Activated CD4-positive, alpha-beta T cell treated with anti-CD3 and anti-CD28 coated beads, Interleukin-2, amount 10 ng/mL, durations not matched to agents 24 days and 14 days (primary cell): ENCODE results near the gene TXN. TPM values are rescaled to one million over a fixed set of nuclear protein-coding genes. Genes with fewer than 3 reads are reported as not detected.

Experiments used
- DNase-seq: peaks from one replicate; pipeline ENCODE4 v3.0.0; 2022
- H3K27ac Mint-ChIP-seq: one replicate; pipeline ENCODE4 v1.8.0; 2022; ENCODE audit warnings: mild to moderate bottlenecking, mixed read lengths
- H3K27me3 Mint-ChIP-seq: one replicate; pipeline ENCODE4 v1.8.0; 2022; ENCODE audit warnings: mixed read lengths
- H3K36me3 Mint-ChIP-seq: one replicate; pipeline ENCODE4 v1.8.0; 2022; ENCODE audit warnings: low read depth, mild to moderate bottlenecking, mixed read lengths
- H3K4me1 Mint-ChIP-seq: one replicate; pipeline ENCODE4 v1.8.0; 2021; ENCODE audit warnings: mixed read lengths
- H3K4me3 Mint-ChIP-seq: one replicate; pipeline ENCODE4 v1.8.0; 2022; ENCODE audit warnings: mild to moderate bottlenecking, moderate library complexity, mixed read lengths
- H3K9me3 Mint-ChIP-seq: one replicate; pipeline ENCODE4 v1.8.0; 2021; ENCODE audit warnings: mixed read lengths
- intact Hi-C: fragments of 100-400 bp; cut with micrococcal nuclease; formaldehyde crosslinking; loops from one replicate; pipeline ENCODE4 v1.15.1; 2023
- total RNA-seq: library from RNA; stranded (reverse); gene quantifications from 2 replicates; pipeline ENCODE4 v1.2.3, GENCODE V29; 2022

The TXN gene
- total RNA-seq, 1 donor from 2014 or later: 463 TPM

- Mint-ChIP-seq H3K4me3 (no peak overlapping the region), H3K27me3 (peaks cover 13% of the 10 kb centered on the region), H3K27ac (no peak overlapping the region), H3K9me3 (no peaks in the 10 kb centered on the region), H3K36me3 (no peaks in the 10 kb centered on the region), H3K4me1 (no peaks in the 10 kb centered on the region)
- no peak for DNase-seq
- intact Hi-C loops: no loop called here
Measured at GRCh38 chr9:110276781-110277180, 20.5 kb upstream of the TXN start.

- no peak overlapping the region for H3K27ac Mint-ChIP-seq
- intact Hi-C loops: no loop called here
- H3K4me3 Mint-ChIP-seq: no peak overlapping the region
- H3K9me3 Mint-ChIP-seq: no peaks in the 10 kb centered on the region
- no peaks in the 10 kb centered on the region for H3K4me1 Mint-ChIP-seq
- H3K27me3 Mint-ChIP-seq: peaks cover 25% of the 10 kb centered on the region
- H3K36me3 Mint-ChIP-seq: no peaks in the 10 kb centered on the region
- no peak for DNase-seq
Measured at GRCh38 chr9:110270211-110270995, 14.1 kb upstream of the TXN start.

- intact Hi-C loops: no loop called here
- H3K4me3 Mint-ChIP-seq: no peak overlapping the region
- no peaks in the 10 kb centered on the region for H3K4me1 Mint-ChIP-seq
Measured at GRCh38 chr9:110266795-110267194, 10.5 kb upstream of the TXN start.

GRCh38 chr9:110261632-110262031, 5.3 kb upstream of the TXN start:
- Mint-ChIP-seq H3K4me3 (no peak overlapping the region), H3K27me3 (peaks cover 18% of the 10 kb centered on the region), H3K27ac (no peak overlapping the region), H3K4me1 (peaks cover 20% of the 10 kb centered on the region), H3K9me3 (no peaks in the 10 kb centered on the region), H3K36me3 (no peaks in the 10 kb centered on the region)
- intact Hi-C loops: no loop called here
- no peak for DNase-seq

More at GRCh38 chr9:110266795-110267194, 10.5 kb upstream of the TXN start:
- no peak overlapping the region for H3K27ac Mint-ChIP-seq
- no peaks in the 10 kb centered on the region for H3K36me3 Mint-ChIP-seq
- DNase-seq: no peak
- H3K27me3 Mint-ChIP-seq: peaks cover 23% of the 10 kb centered on the region
- no peaks in the 10 kb centered on the region for H3K9me3 Mint-ChIP-seq

GRCh38 chr9:110260911-110261310, 4.6 kb upstream of the TXN start:
- Mint-ChIP-seq H3K4me1 (peaks cover 20% of the 10 kb centered on the region), H3K4me3 (no peak overlapping the region), H3K36me3 (peaks cover 2% of the 10 kb centered on the region), H3K27ac (no peak overlapping the region), H3K9me3 (no peaks in the 10 kb centered on the region), H3K27me3 (peaks cover 17% of the 10 kb centered on the region)
- intact Hi-C loops: no loop called here
- DNase-seq: no peak

- no peak for DNase-seq
- Mint-ChIP-seq H3K4me3 (no peak overlapping the region), H3K36me3 (peaks cover 9% of the 10 kb centered on the region), H3K9me3 (no peaks in the 10 kb centered on the region), H3K27me3 (peaks cover 12% of the 10 kb centered on the region), H3K4me1 (peaks cover 23% of the 10 kb centered on the region), H3K27ac (no peak overlapping the region)
- intact Hi-C loops: loop anchor here (5.0 to 10.0 kb wide), 4 partner anchors 112 to 1325 kb away; partner anchors contain the start of genes ABITRAM, CTNNAL1, ELP1 and TMEM245
Measured at GRCh38 chr9:110259566-110259965, 3.3 kb upstream of the TXN start.

GRCh38 chr9:110258690-110259091, 2.4 kb upstream of the TXN start:
- Mint-ChIP-seq H3K36me3 (peaks cover 17% of the 10 kb centered on the region), H3K27me3 (peaks cover 11% of the 10 kb centered on the region), H3K9me3 (no peaks in the 10 kb centered on the region), H3K27ac (peak overlapping the region; percentile 56), H3K4me3 (no peak overlapping the region), H3K4me1 (peaks cover 31% of the 10 kb centered on the region)
- intact Hi-C loops: loop anchor here (5.0 to 10.0 kb wide), 4 partner anchors 111 to 1324 kb away; partner anchors contain the start of genes ABITRAM, CTNNAL1, ELP1 and TMEM245
- no peak for DNase-seq

- Mint-ChIP-seq H3K27ac (no peak overlapping the region), H3K4me3 (peak overlapping the region; percentile 96), H3K4me1 (peaks cover 36% of the 10 kb centered on the region), H3K9me3 (no peaks in the 10 kb centered on the region), H3K36me3 (peaks cover 21% of the 10 kb centered on the region), H3K27me3 (peaks cover 11% of the 10 kb centered on the region)
- no peak for DNase-seq
- intact Hi-C loops: loop anchor here (2.0 to 10.0 kb wide), 6 partner anchors 111 to 1323 kb away; partner anchors contain the start of genes ABITRAM, CTNNAL1, ELP1 and TMEM245
Measured at GRCh38 chr9:110257956-110258355, 1.6 kb upstream of the TXN start.

GRCh38 chr9:110257097-110257841, 962 bp upstream of the TXN start:
- H3K4me1 Mint-ChIP-seq: peaks cover 41% of the 10 kb centered on the region
- peak overlapping the region; percentile 96 for H3K4me3 Mint-ChIP-seq
- peaks cover 27% of the 10 kb centered on the region for H3K36me3 Mint-ChIP-seq
- no peaks in the 10 kb centered on the region for H3K9me3 Mint-ChIP-seq
- intact Hi-C loops: loop anchor here (2.0 to 10.0 kb wide), 6 partner anchors 110 to 1322 kb away; partner anchors contain the start of genes ABITRAM, CTNNAL1, ELP1 and TMEM245
- peaks cover 6% of the 10 kb centered on the region for H3K27me3 Mint-ChIP-seq
- H3K27ac Mint-ChIP-seq: peak overlapping the region; percentile 97
- no peak for DNase-seq

GRCh38 chr9:110255463-110256379, 586 bp downstream of the TXN start:
- Mint-ChIP-seq H3K27me3 (peaks cover 2% of the 10 kb centered on the region), H3K36me3 (peaks cover 38% of the 10 kb centered on the region), H3K27ac (peak overlapping the region; percentile 99), H3K9me3 (no peaks in the 10 kb centered on the region), H3K4me1 (peaks cover 45% of the 10 kb centered on the region), H3K4me3 (peak overlapping the region; percentile 96)
- peak; percentile 86 for DNase-seq
- intact Hi-C loops: loop anchor here (1.0 to 10.0 kb wide), 7 partner anchors 108 to 1321 kb away; partner anchors contain the start of genes ABITRAM, CTNNAL1, ELP1 and TMEM245

GRCh38 chr9:110255034-110255462, 1.3 kb downstream of the TXN start:
- Mint-ChIP-seq H3K9me3 (no peaks in the 10 kb centered on the region), H3K4me3 (peak overlapping the region; percentile 96), H3K4me1 (peaks cover 50% of the 10 kb centered on the region), H3K27me3 (peaks cover under 1% of the 10 kb centered on the region), H3K27ac (peak overlapping the region; percentile 99), H3K36me3 (peaks cover 43% of the 10 kb centered on the region)
- DNase-seq: peak; percentile 71
- intact Hi-C loops: loop anchor here (5.0 to 10.0 kb wide), 4 partner anchors 108 to 1320 kb away; partner anchors contain the start of genes ABITRAM, CTNNAL1, ELP1 and TMEM245

GRCh38 chr9:110254500-110254899, 1.8 kb downstream of the TXN start:
- no peaks in the 10 kb centered on the region for H3K27me3 Mint-ChIP-seq
- peaks cover 49% of the 10 kb centered on the region for H3K36me3 Mint-ChIP-seq
- intact Hi-C loops: loop anchor here (10.0 kb wide), 3 partner anchors 1140 to 1320 kb away; partner anchors contain the start of genes ABITRAM, CTNNAL1, ELP1 and TMEM245
- no peak for DNase-seq
- H3K27ac Mint-ChIP-seq: peak overlapping the region; percentile 99
- peaks cover 52% of the 10 kb centered on the region for H3K4me1 Mint-ChIP-seq
- peak overlapping the region; percentile 96 for H3K4me3 Mint-ChIP-seq
- no peaks in the 10 kb centered on the region for H3K9me3 Mint-ChIP-seq
